Neutrophil (primary cell): Measurements from ENCODE around the gene SERPINA4.

Experiments
- H3K27ac ChIP-seq: fragments of 200-600 bp; sonication (generic); 2 replicates; pipeline ENCODE4 v1.5.1; 2016; ENCODE audit warnings: mild to moderate bottlenecking, moderate library complexity
- H3K27me3 ChIP-seq: fragments of 200-600 bp; sonication (generic); 2 replicates; pipeline ENCODE4 v1.6.0; 2016; ENCODE audit warnings: mild to moderate bottlenecking
- H3K36me3 ChIP-seq: fragments of 200-600 bp; sonication (generic); 2 replicates; pipeline ENCODE4 v1.5.1; 2017
- H3K4me1 ChIP-seq, 2 experiments: fragments of 200-600 bp in 1 of 2; sonication (generic) in 1 of 2; 1 replicate in 1 of 2; 2 replicates in 1 of 2; pipeline versions ENCODE4 v1.5.1 to v1.6.1; 2013 to 2016; ENCODE audit warnings: low read depth in 1 of 2, low read length in 1 of 2, mild to moderate bottlenecking in 1 of 2, moderate library complexity in 1 of 2; ENCODE audit not compliant: control insufficient read depth in 1 of 2, insufficient read depth in 1 of 2
- H3K4me3 ChIP-seq, 2 experiments: fragments of 200-600 bp in 1 of 2; sonication (generic) in 1 of 2; 1 replicate in 1 of 2; 2 replicates in 1 of 2; pipeline ENCODE4 v1.5.1; 2013 to 2016; ENCODE audit warnings: low read depth in 1 of 2, low read length in 1 of 2, mild to moderate bottlenecking in 1 of 2, moderate library complexity in 1 of 2
- H3K9me3 ChIP-seq: fragments of 200-600 bp; sonication (generic); 2 replicates; pipeline ENCODE4 v1.5.1; 2016
- CTCF ChIP-seq: fragments of 200-600 bp; sonication (generic); IDR thresholded peaks from 2 replicates; pipeline ENCODE4 v1.5.1; 2016; ENCODE audit warnings: antibody characterized with exemption

The SERPINA4 gene

DNA sequence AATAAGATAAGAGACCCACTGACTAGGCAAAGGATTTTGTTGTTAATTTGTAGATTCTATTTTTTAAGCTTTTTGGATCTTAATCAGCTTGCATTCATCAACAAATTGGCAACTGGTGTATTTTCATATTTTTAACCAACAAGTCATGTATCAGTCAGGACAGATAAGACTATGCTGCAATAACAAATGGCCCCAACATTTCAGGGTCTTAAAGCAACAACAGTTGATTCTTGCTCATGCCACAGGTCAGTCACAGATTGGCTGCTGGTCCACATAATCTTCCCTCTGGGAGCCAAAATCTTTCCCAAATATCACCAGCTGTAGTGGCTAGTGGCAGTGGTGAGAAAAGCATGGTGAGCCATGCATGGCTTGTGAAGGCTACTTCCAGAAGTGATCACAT lies 30.1 kb upstream of the SERPINA4 start:
- Histone ChIP-seq H3K9me3 (no peaks in the 10 kb centered on the region), H3K36me3 (no peaks in the 10 kb centered on the region), H3K4me1 (no peaks in the 10 kb centered on the region), H3K27me3 (no peaks in the 10 kb centered on the region), H3K4me3 (no peak overlapping the region), H3K27ac (no peak overlapping the region)
- TF ChIP-seq CTCF, result no peak

DNA sequence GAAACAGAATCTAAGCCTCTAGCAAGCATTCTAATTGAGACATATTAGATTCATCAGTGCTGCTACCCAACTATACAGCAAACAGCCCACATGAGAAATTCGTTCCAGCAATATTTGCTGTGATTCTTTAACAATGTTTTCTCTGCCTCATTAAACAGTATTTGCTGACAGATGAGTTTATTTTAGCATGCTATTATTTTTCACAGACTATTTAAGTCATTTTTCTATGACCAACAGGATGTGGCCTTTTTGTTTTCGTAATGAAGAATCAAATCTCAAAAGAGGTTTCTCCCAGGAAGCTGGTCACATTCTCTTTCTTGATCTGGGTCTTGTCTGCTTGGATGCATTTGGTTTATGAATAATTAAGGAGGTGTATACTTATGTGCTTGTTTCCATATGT lies 28.8 kb upstream of the SERPINA4 start:
- H3K4me1 ChIP-seq, result no peaks in the 10 kb centered on the region
- no peak overlapping the region for H3K4me3 ChIP-seq
- no peak overlapping the region for H3K27ac ChIP-seq
- no peaks in the 10 kb centered on the region for H3K36me3 ChIP-seq
- H3K9me3 ChIP-seq, result no peaks in the 10 kb centered on the region
- TF ChIP-seq CTCF, result no peak
- H3K27me3 ChIP-seq, result no peaks in the 10 kb centered on the region

GRCh38 chr14:94535506-94535905 lies 25.7 kb upstream of the SERPINA4 start:
- no peak for TF ChIP-seq CTCF
- Histone ChIP-seq H3K27me3 (peaks cover 7% of the 10 kb centered on the region), H3K36me3 (no peaks in the 10 kb centered on the region), H3K9me3 (no peaks in the 10 kb centered on the region), H3K4me3 (no peak overlapping the region), H3K27ac (no peak overlapping the region), H3K4me1 (no peaks in the 10 kb centered on the region)

GRCh38 chr14:94536836-94537235 lies 24.4 kb upstream of the SERPINA4 start:
- no peaks in the 10 kb centered on the region for H3K4me1 ChIP-seq
- peaks cover 7% of the 10 kb centered on the region for H3K27me3 ChIP-seq
- no peak overlapping the region for H3K27ac ChIP-seq
- no peaks in the 10 kb centered on the region for H3K9me3 ChIP-seq
- no peak for TF ChIP-seq CTCF
- no peaks in the 10 kb centered on the region for H3K36me3 ChIP-seq
- H3K4me3 ChIP-seq, result no peak overlapping the region

- TF ChIP-seq CTCF, result no peak
- Histone ChIP-seq H3K4me1 (no peaks in the 10 kb centered on the region), H3K9me3 (no peaks in the 10 kb centered on the region), H3K27ac (no peak overlapping the region), H3K4me3 (no peak overlapping the region), H3K36me3 (no peaks in the 10 kb centered on the region), H3K27me3 (peaks cover 7% of the 10 kb centered on the region)
Measured at GRCh38 chr14:94538070-94538740, 23.0 kb upstream of the SERPINA4 start.
